Gastrocnemius medialis (tissue), 4 donors: Measurements from ENCODE around the gene SPAST. TPM values are rescaled to one million over a fixed set of nuclear protein-coding genes. Genes with fewer than 3 reads are reported as not detected.
"Not testable (repeated sequence)": the region's sequence is repeated elsewhere in the genome, so short reads cannot be mapped to it uniquely, and the experiment has no call there.

Source experiments
- ATAC-seq, 2 donors: fragments of 150-250 bp; one replicate each; pipeline ENCODE4 v1.9.1; 2016
- DNase-seq, 2 donors: peaks; one replicate each; pipeline ENCODE4 v3.0.0-alpha.2; 2019
- H3K27ac ChIP-seq, 4 donors: fragments of 200-600 bp; sonication (generic); 1 replicate in 1 of 4; 2 replicates in 3 of 4; pipeline ENCODE4 v1.5.1; 2016 to 2018; ENCODE audit warnings: mild to moderate bottlenecking in 2 of 4, moderate library complexity in 1 of 4
- H3K27me3 ChIP-seq, 3 donors: fragments of 200-600 bp; sonication (generic) in 2 of 3; 1 replicate in 1 of 3; 2 replicates in 2 of 3; pipeline versions ENCODE4 v1.5.1 to v1.6.0; 2016 to 2019; ENCODE audit warnings: mild to moderate bottlenecking in 1 of 3, moderate library complexity in 1 of 3
- H3K36me3 ChIP-seq, 2 donors: fragments of 200-600 bp; sonication (generic) in 1 of 2; one replicate each; pipeline ENCODE4 v1.5.1; 2017 to 2018
- H3K4me1 ChIP-seq, 2 donors: fragments of 200-600 bp; sonication (generic) in 1 of 2; one replicate each; pipeline ENCODE4 v1.5.1; 2016 to 2017; ENCODE audit warnings: mild to moderate bottlenecking in 2 of 2
- H3K4me3 ChIP-seq, 4 donors: fragments of 200-600 bp; sonication (generic) in 3 of 4; 1 replicate in 1 of 4; 2 replicates in 3 of 4; pipeline ENCODE4 v1.5.1; 2016 to 2019; ENCODE audit warnings: mild to moderate bottlenecking in 2 of 4
- H3K9me3 ChIP-seq, 3 donors: fragments of 200-600 bp; sonication (generic) in 2 of 3; 1 replicate in 1 of 3; 2 replicates in 2 of 3; pipeline ENCODE4 v1.5.1; 2016 to 2019
- POLR2A ChIP-seq, 2 donors: fragments of 450-650 bp; IDR thresholded peaks; one replicate each; pipeline ENCODE4 v1.6.1; 2017; ENCODE audit warnings: antibody characterized with exemption in 2 of 2, mild to moderate bottlenecking in 2 of 2, moderate library complexity in 2 of 2
- in situ Hi-C, 4 donors: fragments of 200-750 bp; cut with MboI; loops; one replicate each; pipeline versions ENCODE4 v1.15.0 to v1.8.0; 2017; ENCODE audit warnings: low sequenced_read_pairs in 4 of 4
- intact Hi-C: fragments of 100-400 bp; cut with DNase I; formaldehyde crosslinking; loops from one replicate; pipeline ENCODE4 v1.15.1; 2023; ENCODE audit warnings: low total_unique reads
- total RNA-seq, 4 donors: library from RNA; depleted of rRNA; stranded (reverse); fragments of >200 nt; gene quantifications; one replicate each; pipeline versions ENCODE4 v1.1.0 to v1.2.3, GENCODE V29; 2016
- TF ChIP-seq, protein P1 (sequence below), 5 experiments: fragments of 450-650 bp in 3 of 5; fragments of 200-600 bp in 2 of 5; sonication (generic) in 2 of 5; IDR thresholded peaks in 4 of 5; conservative IDR thresholded peaks in 1 of 5; 1 replicate in 4 of 5; 2 replicates in 1 of 5; pipeline ENCODE4 v1.5.1; 2016 to 2019; ENCODE audit warnings: antibody characterized with exemption in 5 of 5, mild to moderate bottlenecking in 3 of 5, moderate library complexity in 3 of 5

SPAST gene, protein sequence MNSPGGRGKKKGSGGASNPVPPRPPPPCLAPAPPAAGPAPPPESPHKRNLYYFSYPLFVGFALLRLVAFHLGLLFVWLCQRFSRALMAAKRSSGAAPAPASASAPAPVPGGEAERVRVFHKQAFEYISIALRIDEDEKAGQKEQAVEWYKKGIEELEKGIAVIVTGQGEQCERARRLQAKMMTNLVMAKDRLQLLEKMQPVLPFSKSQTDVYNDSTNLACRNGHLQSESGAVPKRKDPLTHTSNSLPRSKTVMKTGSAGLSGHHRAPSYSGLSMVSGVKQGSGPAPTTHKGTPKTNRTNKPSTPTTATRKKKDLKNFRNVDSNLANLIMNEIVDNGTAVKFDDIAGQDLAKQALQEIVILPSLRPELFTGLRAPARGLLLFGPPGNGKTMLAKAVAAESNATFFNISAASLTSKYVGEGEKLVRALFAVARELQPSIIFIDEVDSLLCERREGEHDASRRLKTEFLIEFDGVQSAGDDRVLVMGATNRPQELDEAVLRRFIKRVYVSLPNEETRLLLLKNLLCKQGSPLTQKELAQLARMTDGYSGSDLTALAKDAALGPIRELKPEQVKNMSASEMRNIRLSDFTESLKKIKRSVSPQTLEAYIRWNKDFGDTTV
- 10 to 100 TPM; 25.0 to 30.6 (median 28.9) TPM for total RNA-seq

DNA sequence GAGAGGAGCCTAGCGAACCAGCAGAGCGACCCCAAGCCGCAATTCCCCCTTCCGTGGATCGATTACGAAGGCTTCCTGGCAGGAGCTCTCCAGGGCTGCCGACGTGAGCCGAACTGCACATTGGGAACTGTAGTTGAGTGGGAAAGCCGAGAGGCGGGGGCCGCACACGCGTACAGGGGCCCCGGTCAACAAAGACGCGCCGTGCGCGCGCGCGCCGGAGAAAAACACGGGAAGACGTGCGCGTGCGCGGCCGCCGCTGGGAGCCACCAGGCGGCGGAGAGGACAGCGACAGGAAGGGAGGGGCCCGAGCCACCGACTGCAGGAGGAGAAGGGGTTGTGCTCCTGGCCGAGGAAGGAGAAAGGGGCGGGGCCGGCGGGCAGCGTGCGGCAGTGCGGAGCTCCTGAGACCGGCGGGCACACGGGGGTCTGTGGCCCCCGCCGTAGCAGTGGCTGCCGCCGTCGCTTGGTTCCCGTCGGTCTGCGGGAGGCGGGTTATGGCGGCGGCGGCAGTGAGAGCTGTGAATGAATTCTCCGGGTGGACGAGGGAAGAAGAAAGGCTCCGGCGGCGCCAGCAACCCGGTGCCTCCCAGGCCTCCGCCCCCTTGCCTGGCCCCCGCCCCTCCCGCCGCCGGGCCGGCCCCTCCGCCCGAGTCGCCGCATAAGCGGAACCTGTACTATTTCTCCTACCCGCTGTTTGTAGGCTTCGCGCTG is at the start of gene SPAST:
Gene SPAST (plus strand): TSS at position 247 of the 711 bp plus-strand sequence. CDS start 276 bp downstream, at position 523.
- peak; percentile 96 to 97 for DNase-seq
- H3K27me3 ChIP-seq, result no peaks in the 10 kb centered on the region
- TF ChIP-seq, protein P1, sequence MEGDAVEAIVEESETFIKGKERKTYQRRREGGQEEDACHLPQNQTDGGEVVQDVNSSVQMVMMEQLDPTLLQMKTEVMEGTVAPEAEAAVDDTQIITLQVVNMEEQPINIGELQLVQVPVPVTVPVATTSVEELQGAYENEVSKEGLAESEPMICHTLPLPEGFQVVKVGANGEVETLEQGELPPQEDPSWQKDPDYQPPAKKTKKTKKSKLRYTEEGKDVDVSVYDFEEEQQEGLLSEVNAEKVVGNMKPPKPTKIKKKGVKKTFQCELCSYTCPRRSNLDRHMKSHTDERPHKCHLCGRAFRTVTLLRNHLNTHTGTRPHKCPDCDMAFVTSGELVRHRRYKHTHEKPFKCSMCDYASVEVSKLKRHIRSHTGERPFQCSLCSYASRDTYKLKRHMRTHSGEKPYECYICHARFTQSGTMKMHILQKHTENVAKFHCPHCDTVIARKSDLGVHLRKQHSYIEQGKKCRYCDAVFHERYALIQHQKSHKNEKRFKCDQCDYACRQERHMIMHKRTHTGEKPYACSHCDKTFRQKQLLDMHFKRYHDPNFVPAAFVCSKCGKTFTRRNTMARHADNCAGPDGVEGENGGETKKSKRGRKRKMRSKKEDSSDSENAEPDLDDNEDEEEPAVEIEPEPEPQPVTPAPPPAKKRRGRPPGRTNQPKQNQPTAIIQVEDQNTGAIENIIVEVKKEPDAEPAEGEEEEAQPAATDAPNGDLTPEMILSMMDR (IDR thresholded peaks at IDR 0.05 in 4 of 5, conservative IDR thresholded peaks at IDR 0.05 in 1 of 5), result peak; percentile 77 to 79 (median 77)
- TF ChIP-seq POLR2A (IDR thresholded peaks at IDR 0.05), result peak; percentile 71 to 88
- in situ Hi-C loops, result loop anchor here in 3 of 4 donors (10.0 kb wide), 3 partner anchors 49 to 101 kb away; partner anchors contain the start of genes SLC30A6 (in 2 of the 3) and MEMO1 (in 1 of the 3)
- peak within 1 kb of the TSS; percentile 86 to 97 (median 88) for H3K27ac ChIP-seq
- H3K9me3 ChIP-seq, result no peaks in the 10 kb centered on the region
- H3K36me3 ChIP-seq, result peaks cover 0 to 8% of the 10 kb centered on the region in 2 donors
- intact Hi-C loops, result loop anchor here (1.0 to 5.0 kb wide), 4 partner anchors 24 to 294 kb away; partner anchors contain the start of genes BIRC6, DPY30, MEMO1 and SLC30A6
- peak; percentile 96 for ATAC-seq
- peak within 1 kb of the TSS; percentile 68 to 97 (median 82) for H3K4me3 ChIP-seq
- H3K4me1 ChIP-seq, result peaks cover 18% of the 10 kb centered on the region in 2 donors

DNA sequence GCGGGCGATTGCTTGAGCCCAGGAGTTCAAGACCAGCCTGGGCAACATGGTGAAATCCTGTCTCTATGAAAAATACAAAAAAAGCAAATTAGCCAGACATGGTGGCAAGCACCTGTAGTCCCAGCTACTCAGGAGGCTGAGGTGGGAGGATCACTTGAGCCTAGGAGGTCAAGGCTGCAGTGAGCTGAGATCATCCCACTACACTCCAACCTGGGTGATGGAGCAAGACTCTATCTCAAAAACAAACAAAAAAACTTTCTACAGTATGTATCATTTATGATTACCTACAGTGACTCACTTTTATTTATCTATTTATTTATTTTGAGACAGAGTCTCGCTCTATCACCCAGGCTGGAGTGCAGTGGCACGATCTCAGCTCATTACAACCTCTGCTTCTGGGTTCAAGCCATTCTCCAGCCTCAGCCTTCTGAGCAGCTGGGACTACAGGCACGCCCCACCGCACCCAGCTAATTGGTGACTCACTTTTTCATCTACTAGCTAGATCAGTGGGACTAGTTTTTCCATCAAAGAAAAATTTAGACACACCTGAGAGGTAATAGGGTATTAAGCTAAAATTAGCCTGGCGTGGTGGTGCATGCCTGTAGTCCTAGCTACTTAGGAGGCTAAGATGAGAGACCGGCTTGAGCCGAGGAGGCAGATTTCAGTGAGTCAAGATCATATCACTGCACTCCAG is 44.4 kb upstream of the SPAST start:
- H3K4me1 ChIP-seq, ATAC-seq, H3K9me3 ChIP-seq, intact Hi-C loops, H3K4me3 ChIP-seq, H3K27ac ChIP-seq, DNase-seq, H3K27me3 ChIP-seq: not testable (repeated sequence)
- peaks cover 0 to 38% of the 10 kb centered on the region in 2 donors for H3K36me3 ChIP-seq
- in situ Hi-C loops, result loop anchor here in 2 of 4 donors (10.0 kb wide), 2 partner anchors 46 to 146 kb away; partner anchors contain the start of genes SLC30A6 (in 1 of the 2) and SPAST (in 1 of the 2)

DNA sequence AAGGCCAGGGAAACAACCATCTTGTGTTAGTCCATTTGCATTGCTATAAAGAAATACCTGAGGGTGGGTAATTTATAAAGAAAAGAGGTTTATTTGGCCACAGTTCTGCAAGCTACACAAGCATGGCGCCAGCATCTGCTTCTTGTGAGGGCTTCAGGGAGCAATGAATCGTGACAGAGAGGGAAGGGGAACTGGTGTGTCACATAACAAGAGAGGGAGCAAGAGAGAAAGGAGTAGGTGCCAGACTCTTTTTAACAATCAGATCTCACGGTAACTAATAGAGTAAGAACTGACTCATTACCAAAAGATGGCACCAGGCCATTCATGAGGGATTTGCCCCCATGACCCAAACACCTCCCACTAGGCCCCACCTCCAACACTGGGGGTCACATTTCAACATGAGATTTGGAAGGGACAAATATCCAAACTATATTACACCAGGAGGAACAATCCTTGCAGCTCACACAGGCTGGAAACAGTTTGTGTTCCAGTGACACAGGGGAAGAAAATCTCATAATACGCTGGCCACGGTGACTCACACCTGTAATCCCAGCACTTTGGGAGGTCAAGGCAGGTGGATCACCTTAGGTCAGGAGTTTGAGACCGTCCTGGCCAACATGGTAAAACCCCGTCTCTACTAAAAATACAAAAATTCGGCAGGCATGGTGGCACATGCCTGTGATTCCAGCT is 29.0 kb upstream of the SPAST start:
- H3K27ac ChIP-seq, H3K4me1 ChIP-seq, H3K4me3 ChIP-seq, H3K9me3 ChIP-seq, in situ Hi-C loops, H3K36me3 ChIP-seq, H3K27me3 ChIP-seq, intact Hi-C loops, ATAC-seq, DNase-seq: not testable (repeated sequence)

DNA sequence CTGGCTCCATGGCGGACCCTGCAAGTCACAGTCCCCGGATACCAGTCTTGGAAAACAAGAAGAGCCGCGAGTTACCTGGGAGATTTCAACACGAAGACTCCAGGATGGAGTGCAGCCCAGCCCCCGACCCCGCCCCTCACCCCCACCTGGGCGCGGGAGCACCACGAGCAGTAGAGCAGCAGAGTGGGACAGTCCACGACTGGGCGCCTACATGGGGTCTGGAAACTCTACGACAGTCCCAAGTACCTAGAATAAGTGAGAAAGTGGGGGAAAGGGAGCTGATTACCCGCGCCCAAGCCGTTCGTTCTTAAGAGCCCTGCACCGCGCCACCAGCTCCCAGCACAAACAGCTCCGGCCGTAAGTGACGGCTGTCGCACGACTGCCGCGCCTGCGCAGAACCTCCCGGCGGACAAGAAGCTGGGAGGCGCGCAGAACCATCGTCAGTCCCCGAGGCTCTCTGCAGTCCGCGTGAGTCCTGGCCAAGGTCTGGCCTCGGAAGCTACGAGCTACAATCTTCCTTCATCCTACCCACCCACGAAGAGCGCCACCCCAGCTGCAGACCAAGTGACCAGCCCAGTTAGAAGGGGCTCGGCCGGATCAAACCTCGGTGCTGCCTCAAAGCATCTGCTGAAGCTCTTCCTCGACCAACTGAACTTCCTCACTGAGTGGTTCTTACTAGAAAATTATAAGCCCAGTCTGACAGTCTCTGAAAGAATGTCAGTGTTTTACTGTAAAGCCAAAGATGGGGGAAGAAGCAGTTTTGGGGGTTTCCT is 23.7 kb upstream of the SPAST start, which contains the start of gene DPY30:
Gene DPY30 (minus strand): TSS at position 359 of the 773 bp plus-strand sequence. CDS start 349 bp downstream, at position 10.
- H3K27ac ChIP-seq, result peak within 1 kb of the TSS; percentile 83 to 92 (median 89)
- ATAC-seq, result peak; percentile 97 to 98
- DNase-seq, result peak; percentile 84 to 89
- in situ Hi-C loops, result no loop called here
- TF ChIP-seq, protein P1 (IDR thresholded peaks at IDR 0.05 in 4 of 5, conservative IDR thresholded peaks at IDR 0.05 in 1 of 5), result no peak
- TF ChIP-seq POLR2A (IDR thresholded peaks at IDR 0.05), result peak; percentile 72 to 75
- H3K27me3 ChIP-seq, result no peaks in the 10 kb centered on the region
- peaks cover 9% of the 10 kb centered on the region in 2 donors for H3K4me1 ChIP-seq
- H3K4me3 ChIP-seq, result peak within 1 kb of the TSS; percentile 76 to 99 (median 95)
- intact Hi-C loops, result loop anchor here (1.0 to 2.0 kb wide), 3 partner anchors 24 to 126 kb away; partner anchors contain the start of genes MEMO1, SLC30A6 and SPAST
- no peaks in the 10 kb centered on the region for H3K36me3 ChIP-seq
- no peaks in the 10 kb centered on the region for H3K9me3 ChIP-seq
